Esophagus squamous epithelium (tissue), 4 donors: Measurements from ENCODE around the gene ZNF679.
"Not testable (repeated sequence)": the region's sequence is repeated elsewhere in the genome, so short reads cannot be mapped to it uniquely, and the experiment has no call there.

ENCODE experiments used
- CTCF ChIP-seq, 6 experiments: fragments of 450-650 bp in 4 of 6; fragments of 200-600 bp in 2 of 6; sonication (generic) in 2 of 6; IDR thresholded peaks; one replicate each; pipeline ENCODE4 v1.5.1; 2016 to 2019; ENCODE audit warnings: antibody characterized with exemption in 6 of 6, mild to moderate bottlenecking in 4 of 6, moderate library complexity in 4 of 6
- POLR2A ChIP-seq, 4 donors: fragments of 450-650 bp; IDR thresholded peaks; one replicate each; pipeline ENCODE4 v1.6.1; 2017; ENCODE audit warnings: antibody characterized with exemption in 4 of 4, mild to moderate bottlenecking in 4 of 4, moderate library complexity in 3 of 4

DNA sequence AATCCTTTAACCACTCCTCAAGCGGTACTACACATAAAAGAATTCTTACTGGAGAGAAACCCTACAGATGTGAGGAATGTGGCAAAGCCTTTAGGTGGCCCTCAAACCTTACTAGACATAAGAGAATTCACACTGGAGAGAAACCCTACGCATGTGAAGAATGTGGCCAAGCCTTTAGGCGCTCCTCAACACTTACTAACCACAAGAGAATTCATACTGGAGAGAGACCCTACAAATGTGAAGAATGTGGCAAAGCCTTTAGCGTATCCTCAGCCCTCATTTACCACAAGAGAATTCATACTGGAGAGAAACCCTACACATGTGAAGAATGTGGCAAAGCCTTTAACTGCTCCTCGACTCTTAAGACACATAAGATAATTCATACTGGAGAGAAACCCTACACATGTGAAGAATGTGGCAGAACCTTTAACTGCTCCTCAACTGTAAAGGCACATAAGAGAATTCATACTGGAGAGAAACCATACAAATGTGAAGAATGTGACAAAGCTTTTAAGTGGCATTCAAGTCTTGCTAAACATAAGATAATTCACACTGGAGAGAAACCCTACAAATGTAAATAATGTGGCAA is 8.5 kb upstream of the ZNF679 start:
- TF ChIP-seq CTCF, POLR2A (IDR thresholded peaks at IDR 0.05): not testable (repeated sequence)
